Pons (tissue), 1 donor: Measurements from ENCODE around the gene CFAP298.
"Not testable (repeated sequence)": the region's sequence is repeated elsewhere in the genome, so short reads cannot be mapped to it uniquely, and the experiment has no call there.

Experiments
- DNase-seq: peaks from one replicate; pipeline ENCODE4 v3.0.0-alpha.2; 2016; ENCODE audit warnings: low spot score

CFAP298 gene

GRCh38 chr21:32566741-32567389 is 45.3 kb downstream of the CFAP298 start:
- no peak for DNase-seq

GRCh38 chr21:32565856-32566465 is 46.2 kb downstream of the CFAP298 start:
- no peak for DNase-seq

GRCh38 chr21:32562915-32563314 is 49.3 kb downstream of the CFAP298 start:
- DNase-seq, result no peak

GRCh38 chr21:32562426-32562825 is 49.8 kb downstream of the CFAP298 start:
- DNase-seq, result no peak

GRCh38 chr21:32561476-32561875 is 50.7 kb downstream of the CFAP298 start:
- not testable (repeated sequence) for DNase-seq

GRCh38 chr21:32560896-32561295 is 51.3 kb downstream of the CFAP298 start:
- DNase-seq, result no peak

GRCh38 chr21:32559006-32559610 is 53.1 kb downstream of the CFAP298 start:
- DNase-seq, result no peak

GRCh38 chr21:32558106-32558505 is 54.1 kb downstream of the CFAP298 start:
- DNase-seq, result no peak

GRCh38 chr21:32554832-32555638 is 57.1 kb downstream of the CFAP298 start:
- DNase-seq, result no peak

- no peak for DNase-seq
Measured at GRCh38 chr21:32549886-32550285, 62.3 kb downstream of the CFAP298 start.

- no peak for DNase-seq
Measured at GRCh38 chr21:32549440-32549839, 62.7 kb downstream of the CFAP298 start.
